Endothelial cell (in vitro differentiated cells): ENCODE results near the gene DDX11. TPM values are rescaled to one million over a fixed set of nuclear protein-coding genes. Genes with fewer than 3 reads are reported as not detected.
"Not testable (repeated sequence)": the region's sequence is repeated elsewhere in the genome, so short reads cannot be mapped to it uniquely, and the experiment has no call there.

Source experiments
- DNase-seq: peaks from one replicate; pipeline ENCODE4 v3.0.0; 2021; ENCODE audit warnings: low spot score
- H3K27ac Mint-ChIP-seq: one replicate; pipeline ENCODE4 v1.8.0; 2021; ENCODE audit warnings: mixed read lengths, inconsistent platforms; ENCODE audit not compliant: unreplicated experiment
- H3K27me3 Mint-ChIP-seq: one replicate; pipeline ENCODE4 v1.8.0; 2021; ENCODE audit warnings: mild to moderate bottlenecking, moderate library complexity, mixed read lengths, inconsistent platforms; ENCODE audit not compliant: unreplicated experiment
- H3K36me3 Mint-ChIP-seq: one replicate; pipeline ENCODE4 v1.8.0; 2021; ENCODE audit warnings: mild to moderate bottlenecking, low read depth, mixed read lengths, inconsistent platforms; ENCODE audit not compliant: unreplicated experiment
- H3K4me1 Mint-ChIP-seq: one replicate; pipeline ENCODE4 v1.8.0; 2021; ENCODE audit warnings: mild to moderate bottlenecking, mixed read lengths, inconsistent platforms; ENCODE audit not compliant: unreplicated experiment
- H3K4me3 Mint-ChIP-seq: one replicate; pipeline ENCODE4 v1.8.0; 2021; ENCODE audit warnings: mild to moderate bottlenecking, mixed read lengths, inconsistent platforms; ENCODE audit not compliant: unreplicated experiment
- H3K9me3 Mint-ChIP-seq: one replicate; pipeline ENCODE4 v1.8.0; 2021; ENCODE audit warnings: mixed read lengths, inconsistent platforms; ENCODE audit not compliant: unreplicated experiment
- long read RNA-seq: library from polyadenylated mRNA; unstranded; transcript quantifications from one replicate; pipeline ENCODE4 v2.0.0, GENCODE V29; 2020; ENCODE audit not compliant: unreplicated experiment
- total RNA-seq: library from RNA; stranded (reverse); fragmentation: NEBNext Ultra II Directional; extraction: Animal tissue kit (Norgen Biotek cat#: 25700); gene quantifications from one replicate; pipeline ENCODE4 v1.2.1, GENCODE V29; 2021; ENCODE audit not compliant: unreplicated experiment
- TF ChIP-seq, protein P1 (sequence below): fragments of 200-600 bp; sonication (generic); IDR thresholded peaks from one replicate; pipeline ENCODE4 v1.5.0; 2021; ENCODE audit warnings: antibody characterized with exemption; ENCODE audit not compliant: unreplicated experiment

Gene DDX11
- total RNA-seq = 40.2 TPM
- long read RNA-seq = 0 reads

DNA sequence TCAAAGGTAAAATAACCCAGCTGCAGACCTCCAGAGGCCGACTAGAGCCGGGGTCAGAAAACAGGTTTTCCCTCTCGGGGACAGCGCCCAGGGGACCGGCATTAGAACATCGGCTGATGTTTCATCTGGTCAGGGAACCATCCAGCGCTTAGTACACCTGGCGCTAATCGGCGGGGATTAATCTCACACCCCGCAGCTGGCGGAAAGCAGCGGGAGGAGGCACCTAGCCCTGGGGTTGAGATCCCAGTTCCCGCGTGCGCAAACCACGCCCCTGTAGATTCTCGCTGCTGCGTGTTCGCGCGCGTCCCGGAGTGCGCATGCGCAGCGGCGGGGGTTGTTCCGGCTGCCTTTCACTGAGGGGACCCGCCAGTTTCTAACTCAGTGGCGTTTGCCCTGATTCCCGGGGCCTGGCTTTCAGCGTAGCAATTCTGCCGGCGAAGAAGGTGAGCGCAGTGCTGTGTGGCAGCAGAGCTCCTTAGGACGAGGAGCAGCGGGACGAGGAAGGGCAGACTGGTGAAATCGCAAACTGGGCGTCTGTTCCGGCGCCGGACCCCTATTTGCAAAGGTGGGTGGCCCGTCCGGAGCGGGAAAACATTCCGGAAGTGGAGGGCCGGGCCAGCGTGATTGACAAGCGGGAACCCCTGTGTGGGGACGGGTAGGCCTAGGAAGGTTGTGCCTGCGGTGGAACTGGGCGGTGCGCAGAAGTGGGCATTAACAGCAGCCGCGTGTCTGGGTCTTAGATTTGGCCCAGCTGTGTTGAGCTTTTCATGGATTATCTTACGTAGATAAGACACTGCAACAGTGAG, at the start of gene DDX11:
Gene DDX11, plus strand, starts transcription at position 334 of the 806 bp plus-strand sequence. CDS start 4,534 bp downstream, outside the sequence.
- peak; percentile 81 for DNase-seq
- H3K27ac Mint-ChIP-seq = peak within 1 kb of the TSS; percentile 42
- not testable (repeated sequence) for H3K27me3 Mint-ChIP-seq, H3K9me3 Mint-ChIP-seq, H3K36me3 Mint-ChIP-seq
- H3K4me1 Mint-ChIP-seq = peaks cover 16% of the 10 kb centered on the region
- peak within 1 kb of the TSS; percentile 93 for H3K4me3 Mint-ChIP-seq

DNA sequence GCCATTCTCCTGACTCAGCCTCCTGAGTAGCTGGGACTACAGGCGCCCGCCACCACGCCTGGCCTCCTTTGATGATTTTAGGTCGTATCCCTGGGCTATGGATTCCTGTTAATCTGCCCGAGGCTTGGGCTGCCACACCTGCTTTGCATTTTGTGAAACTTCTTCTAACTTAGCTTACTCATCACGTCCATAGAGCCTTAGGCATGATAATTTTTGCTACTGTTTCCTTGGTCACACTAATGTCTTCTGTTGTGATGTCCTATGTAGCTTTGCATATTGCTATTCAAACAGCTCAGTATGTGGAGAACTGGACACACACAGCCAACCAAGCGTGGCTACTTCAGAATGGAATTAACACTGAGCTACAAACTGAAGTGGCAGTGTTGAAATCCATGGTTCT, 47.5 kb upstream of the DDX11 start:
- H3K27ac Mint-ChIP-seq = no peak overlapping the region
- TF ChIP-seq, protein P1, sequence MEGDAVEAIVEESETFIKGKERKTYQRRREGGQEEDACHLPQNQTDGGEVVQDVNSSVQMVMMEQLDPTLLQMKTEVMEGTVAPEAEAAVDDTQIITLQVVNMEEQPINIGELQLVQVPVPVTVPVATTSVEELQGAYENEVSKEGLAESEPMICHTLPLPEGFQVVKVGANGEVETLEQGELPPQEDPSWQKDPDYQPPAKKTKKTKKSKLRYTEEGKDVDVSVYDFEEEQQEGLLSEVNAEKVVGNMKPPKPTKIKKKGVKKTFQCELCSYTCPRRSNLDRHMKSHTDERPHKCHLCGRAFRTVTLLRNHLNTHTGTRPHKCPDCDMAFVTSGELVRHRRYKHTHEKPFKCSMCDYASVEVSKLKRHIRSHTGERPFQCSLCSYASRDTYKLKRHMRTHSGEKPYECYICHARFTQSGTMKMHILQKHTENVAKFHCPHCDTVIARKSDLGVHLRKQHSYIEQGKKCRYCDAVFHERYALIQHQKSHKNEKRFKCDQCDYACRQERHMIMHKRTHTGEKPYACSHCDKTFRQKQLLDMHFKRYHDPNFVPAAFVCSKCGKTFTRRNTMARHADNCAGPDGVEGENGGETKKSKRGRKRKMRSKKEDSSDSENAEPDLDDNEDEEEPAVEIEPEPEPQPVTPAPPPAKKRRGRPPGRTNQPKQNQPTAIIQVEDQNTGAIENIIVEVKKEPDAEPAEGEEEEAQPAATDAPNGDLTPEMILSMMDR = no peak
- H3K9me3 Mint-ChIP-seq = no peaks in the 10 kb centered on the region
- peaks cover 29% of the 10 kb centered on the region for H3K4me1 Mint-ChIP-seq
- H3K27me3 Mint-ChIP-seq = peaks cover 15% of the 10 kb centered on the region
- DNase-seq = no peak
- H3K36me3 Mint-ChIP-seq = peaks cover 3% of the 10 kb centered on the region
- H3K4me3 Mint-ChIP-seq = no peak overlapping the region

DNA sequence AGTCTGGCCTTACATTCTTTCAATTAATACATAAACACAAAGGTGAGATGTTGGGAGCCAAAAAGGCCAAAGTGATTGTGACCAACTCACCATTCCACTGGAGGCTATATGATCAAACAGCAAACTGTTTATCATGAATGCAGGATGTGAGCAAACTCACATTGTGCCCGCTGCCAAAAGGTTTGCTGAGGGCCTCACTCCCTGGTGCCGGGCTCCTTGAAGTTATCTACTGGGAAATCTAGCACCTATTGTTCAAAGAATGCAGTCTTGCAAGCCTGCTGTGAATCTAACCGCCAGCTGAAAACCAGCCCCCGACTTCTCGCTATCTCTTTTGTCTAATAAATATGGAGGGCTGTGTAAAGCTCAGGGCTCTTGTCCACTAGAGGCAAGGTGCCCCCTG, 46.7 kb upstream of the DDX11 start:
- not testable (repeated sequence) for DNase-seq, H3K9me3 Mint-ChIP-seq, H3K36me3 Mint-ChIP-seq, H3K27ac Mint-ChIP-seq, H3K4me3 Mint-ChIP-seq
- peaks cover 15% of the 10 kb centered on the region for H3K27me3 Mint-ChIP-seq
- H3K4me1 Mint-ChIP-seq = peaks cover 30% of the 10 kb centered on the region

DNA sequence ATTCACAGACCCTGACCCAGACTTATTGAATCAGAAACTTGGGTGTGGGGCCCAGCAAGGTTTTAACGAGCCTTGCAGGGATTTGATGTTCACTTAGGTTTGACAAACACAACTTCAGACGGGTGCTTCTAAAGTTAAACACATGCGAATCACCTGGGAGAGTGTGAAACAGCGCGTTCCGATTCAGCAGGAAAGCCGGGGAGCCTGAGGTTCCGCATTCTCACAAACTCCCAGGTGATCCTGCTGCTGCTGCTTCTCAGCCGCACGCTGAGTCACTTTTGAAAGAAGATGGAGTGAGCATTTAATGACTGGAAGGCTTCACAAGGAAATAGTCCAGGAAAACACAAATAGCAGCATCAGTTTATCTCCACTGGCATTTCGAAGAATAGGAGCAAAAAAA, 44.2 kb upstream of the DDX11 start:
- TF ChIP-seq, protein P1 = no peak
- DNase-seq = no peak
- Mint-ChIP-seq H3K36me3 (peaks cover 3% of the 10 kb centered on the region), H3K4me1 (peaks cover 7% of the 10 kb centered on the region), H3K27ac (no peak overlapping the region), H3K4me3 (no peak overlapping the region), H3K27me3 (peaks cover 8% of the 10 kb centered on the region), H3K9me3 (no peaks in the 10 kb centered on the region)

DNA sequence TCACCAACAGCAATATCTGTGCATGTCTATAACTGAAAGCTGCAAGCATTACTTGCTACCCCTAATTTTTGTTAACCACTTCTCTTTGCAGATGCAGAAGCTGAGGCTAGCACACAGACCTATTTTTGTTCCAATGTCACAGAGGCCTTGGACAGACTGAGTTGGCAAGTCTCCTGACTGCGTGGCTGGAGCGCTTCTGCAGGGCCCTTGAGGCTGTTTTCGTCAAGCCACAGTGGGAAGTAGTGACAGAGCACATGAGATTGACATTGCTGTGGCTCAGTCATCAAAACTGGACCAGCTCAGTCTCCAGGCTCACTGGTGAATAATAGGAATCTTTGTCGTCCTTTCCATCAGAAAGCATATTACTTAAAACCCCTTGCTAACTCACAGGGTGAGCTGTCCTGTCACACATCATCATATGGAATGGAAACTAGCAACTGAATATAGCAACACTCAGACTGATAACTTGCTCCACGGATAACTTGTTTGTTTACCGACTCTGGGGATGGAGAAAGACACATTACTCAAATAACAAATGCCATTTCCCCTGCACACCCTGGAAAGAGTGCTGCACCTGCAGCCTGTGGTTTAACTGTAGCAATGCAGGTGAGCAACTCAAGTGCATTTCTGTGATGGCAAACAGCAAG, 43.6 kb upstream of the DDX11 start:
- no peaks in the 10 kb centered on the region for H3K9me3 Mint-ChIP-seq
- DNase-seq = no peak
- H3K27ac Mint-ChIP-seq = no peak overlapping the region
- H3K36me3 Mint-ChIP-seq = peaks cover 3% of the 10 kb centered on the region
- H3K4me1 Mint-ChIP-seq = peaks cover 5% of the 10 kb centered on the region
- TF ChIP-seq, protein P1 = no peak
- H3K4me3 Mint-ChIP-seq = no peak overlapping the region
- H3K27me3 Mint-ChIP-seq = peaks cover 10% of the 10 kb centered on the region

DNA sequence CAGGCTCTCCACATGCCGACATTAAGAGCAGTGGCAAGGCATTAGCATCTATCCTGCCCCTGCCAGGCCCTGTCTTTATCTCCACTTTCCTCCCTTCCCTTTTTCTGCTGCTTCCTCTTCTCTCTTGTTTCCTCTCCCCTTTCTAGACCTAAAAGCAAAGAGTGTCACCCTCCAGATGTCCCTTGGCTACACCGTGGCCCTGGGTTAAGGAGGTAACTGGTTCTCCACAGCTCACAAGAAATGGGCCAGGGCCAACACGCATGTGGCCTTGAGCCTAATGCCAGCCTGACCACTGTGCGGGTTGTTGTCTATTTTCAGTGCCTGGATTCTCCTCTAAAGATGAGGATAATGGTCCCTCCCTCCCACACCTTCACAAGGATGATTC, 41.7 kb upstream of the DDX11 start:
- Mint-ChIP-seq H3K4me1 (peaks cover 18% of the 10 kb centered on the region), H3K9me3 (no peaks in the 10 kb centered on the region), H3K27ac (no peak overlapping the region), H3K36me3 (no peaks in the 10 kb centered on the region), H3K27me3 (peaks cover 9% of the 10 kb centered on the region), H3K4me3 (no peak overlapping the region)
- TF ChIP-seq, protein P1 = no peak
- DNase-seq = no peak
